ENCODE measurements around the gene CELSR1. TPM values are rescaled to one million over a fixed set of nuclear protein-coding genes. Genes with fewer than 3 reads are reported as not detected.

CELSR1 gene
- total RNA-seq, 2 experiments from 2014 or later: 0.10 to 0.17 TPM

DNA sequence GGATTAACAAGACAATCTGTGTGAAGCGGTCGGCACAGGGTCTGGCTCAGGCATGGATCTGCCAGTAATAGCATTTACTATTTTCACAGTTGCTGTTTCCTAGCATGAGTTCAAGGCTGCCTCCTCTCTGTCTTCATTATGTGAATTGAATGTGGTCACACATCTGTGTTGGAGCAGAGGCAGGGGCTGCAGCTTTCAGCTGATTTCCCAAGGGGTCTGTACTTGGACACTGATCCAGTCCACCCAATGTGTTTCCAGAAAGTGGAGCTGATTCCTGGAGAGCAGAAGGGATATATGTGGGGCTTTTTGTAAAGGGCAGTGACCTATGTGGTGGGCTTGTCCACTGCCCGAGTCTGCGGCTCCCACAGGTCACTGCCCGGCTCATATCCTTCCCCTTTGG, 3.5 kb upstream of the CELSR1 start:
- CTCF ChIA-PET: interaction anchor here (0.6 to 3.1 kb wide), 4 partner anchors 7 to 346 kb away, joined by 3 to 10 read pairs (median 4); no protein-coding TSS in a partner anchor
- POLR2A ChIA-PET: no interaction called here

DNA sequence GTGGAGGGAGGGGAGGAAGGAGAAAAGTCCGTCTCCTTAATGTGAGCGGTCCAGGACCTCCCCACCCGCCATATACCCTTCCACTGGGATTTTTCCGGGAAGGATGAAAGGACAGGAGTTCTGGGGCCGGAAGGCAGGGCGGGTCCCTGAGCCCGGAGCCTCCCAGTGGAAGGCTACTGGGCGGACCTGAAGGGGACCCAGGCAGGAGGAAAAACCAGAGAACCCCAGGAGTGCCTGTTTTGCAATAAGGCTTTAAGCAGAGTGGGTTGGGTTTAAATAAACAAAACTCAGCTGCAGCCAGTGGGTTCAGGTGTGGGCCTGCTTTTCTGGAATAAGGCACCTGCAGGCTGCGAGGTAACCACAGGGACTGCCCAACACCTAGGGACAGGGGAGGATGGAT, 1.7 kb upstream of the CELSR1 start:
- ChIA-PET POLR2A (no interaction called here), CTCF (interaction anchor here (3.1 kb wide), 1 partner anchor 172 kb away, joined by 10 read pairs; no protein-coding TSS in a partner anchor)

- CTCF ChIA-PET: interaction anchor here (3.1 kb wide), 1 partner anchor 171 kb away, joined by 10 read pairs; no protein-coding TSS in a partner anchor
Observed at GRCh38 chr22:46538814-46539160, 1.4 kb upstream of the CELSR1 start.

GRCh38 chr22:46537946-46538813, 760 bp upstream of the CELSR1 start:
- POLR2A ChIA-PET: no interaction called here

More at GRCh38 chr22:46538814-46539160, 1.4 kb upstream of the CELSR1 start:
- POLR2A ChIA-PET: no interaction called here

GRCh38 chr22:46536537-46537224, 739 bp downstream of the CELSR1 start:
- ChIA-PET CTCF (interaction anchor here (0.6 kb wide), 1 partner anchor 96 kb away, joined by 3 read pairs; no protein-coding TSS in a partner anchor), POLR2A (no interaction called here)

More at GRCh38 chr22:46537946-46538813, 760 bp upstream of the CELSR1 start:
- CTCF ChIA-PET: interaction anchor here (3.1 kb wide), 1 partner anchor 171 kb away, joined by 10 read pairs; no protein-coding TSS in a partner anchor

DNA sequence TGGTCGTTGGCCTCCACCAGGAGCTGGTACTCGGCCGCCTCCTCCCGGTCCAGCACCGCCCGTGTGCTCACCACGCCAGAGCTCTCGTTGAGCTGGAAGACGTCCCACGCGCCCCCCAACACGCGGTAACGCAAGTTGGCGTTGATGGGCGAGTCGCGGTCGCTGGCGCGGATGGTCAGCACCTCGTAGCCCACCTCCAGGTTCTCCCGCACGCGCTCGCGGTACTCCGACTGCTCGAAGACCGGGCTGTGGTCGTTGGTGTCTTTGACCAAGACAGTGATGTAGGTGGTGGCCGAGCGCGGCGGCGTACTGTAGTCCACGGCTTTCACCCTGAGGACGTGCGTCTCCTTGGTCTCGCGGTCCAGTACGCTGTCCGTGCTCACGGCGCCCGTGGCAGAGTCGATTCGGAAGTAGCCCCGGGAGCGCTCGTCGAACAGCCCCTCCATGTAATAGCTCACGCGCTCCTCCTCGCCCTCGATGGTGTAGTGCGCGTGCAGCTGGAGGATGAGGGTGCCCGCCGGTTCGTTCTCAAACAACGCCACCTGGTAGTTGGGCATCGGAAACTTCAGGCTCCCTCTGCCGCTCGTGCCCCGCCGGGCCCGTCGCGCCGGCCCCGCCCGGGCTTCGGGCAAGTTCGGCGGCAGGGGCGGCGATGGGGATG, 1.4 kb downstream of the CELSR1 start:
- POLR2A ChIA-PET: no interaction called here
- CTCF ChIA-PET: interaction anchor here (0.6 kb wide), 1 partner anchor 96 kb away, joined by 3 read pairs; no protein-coding TSS in a partner anchor

GRCh38 chr22:46534901-46535630, 2.4 kb downstream of the CELSR1 start:
- CTCF ChIA-PET: no interaction called here
- POLR2A ChIA-PET: no interaction called here

DNA sequence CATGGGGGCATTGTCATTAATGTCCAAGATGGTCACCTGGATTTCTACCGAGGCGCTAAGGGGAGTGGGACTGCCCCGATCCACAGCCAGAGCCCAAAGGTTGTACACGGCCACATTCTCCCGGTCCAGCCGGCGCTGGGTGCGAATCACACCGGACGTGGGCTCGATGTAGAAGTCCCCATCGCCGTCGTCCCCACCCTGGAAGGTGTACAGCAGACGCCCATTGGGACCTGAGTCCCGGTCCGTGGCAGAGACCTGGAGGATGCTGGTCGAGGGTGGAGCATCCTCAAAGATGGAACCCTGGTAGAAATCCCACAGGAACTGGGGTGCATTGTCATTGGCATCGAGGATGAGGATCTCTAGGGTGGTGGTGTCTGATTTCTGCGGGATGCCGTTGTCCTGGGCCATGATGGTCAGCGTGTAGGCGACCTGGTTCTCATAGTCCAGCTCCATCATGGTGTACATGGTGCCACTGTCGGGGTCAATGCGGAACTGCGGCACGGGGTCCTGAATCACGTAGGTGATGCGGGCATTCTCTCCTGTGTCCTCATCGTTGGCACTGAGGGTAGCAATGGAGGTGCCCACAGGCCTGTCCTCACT, 3.1 kb downstream of the CELSR1 start:
- ChIA-PET POLR2A (no interaction called here), CTCF (interaction anchor here (1.2 kb wide), 1 partner anchor 7 kb away, joined by 4 read pairs; no protein-coding TSS in a partner anchor)

- ChIA-PET CTCF (interaction anchor here (1.2 to 1.7 kb wide), 2 partner anchors 8 to 10 kb away, joined by 4 to 5 read pairs; no protein-coding TSS in a partner anchor), POLR2A (no interaction called here)
Observed at GRCh38 chr22:46533070-46533833, 4.2 kb downstream of the CELSR1 start.

DNA sequence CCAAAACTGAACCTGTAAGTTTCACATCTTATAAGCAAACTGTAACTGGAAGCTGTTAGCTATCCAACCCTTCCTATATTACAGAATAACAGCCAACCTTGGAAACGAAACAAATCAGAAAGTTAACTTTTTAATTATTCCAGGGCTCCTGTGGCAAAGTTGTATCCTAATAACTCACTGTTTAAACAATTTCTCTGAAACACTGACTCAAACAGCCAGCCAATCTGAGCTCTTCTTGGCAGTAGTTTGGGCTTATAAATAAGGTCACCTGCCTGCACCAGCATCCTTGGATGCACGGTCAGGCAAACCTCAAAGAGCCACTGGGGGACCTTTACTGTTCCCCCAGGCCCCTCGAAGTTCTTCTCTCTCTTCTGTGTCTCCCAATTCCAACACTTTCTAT, 5.0 kb downstream of the CELSR1 start:
- ChIA-PET CTCF (interaction anchor here (1.7 kb wide), 1 partner anchor 11 kb away, joined by 5 read pairs; no protein-coding TSS in a partner anchor), POLR2A (no interaction called here)

DNA sequence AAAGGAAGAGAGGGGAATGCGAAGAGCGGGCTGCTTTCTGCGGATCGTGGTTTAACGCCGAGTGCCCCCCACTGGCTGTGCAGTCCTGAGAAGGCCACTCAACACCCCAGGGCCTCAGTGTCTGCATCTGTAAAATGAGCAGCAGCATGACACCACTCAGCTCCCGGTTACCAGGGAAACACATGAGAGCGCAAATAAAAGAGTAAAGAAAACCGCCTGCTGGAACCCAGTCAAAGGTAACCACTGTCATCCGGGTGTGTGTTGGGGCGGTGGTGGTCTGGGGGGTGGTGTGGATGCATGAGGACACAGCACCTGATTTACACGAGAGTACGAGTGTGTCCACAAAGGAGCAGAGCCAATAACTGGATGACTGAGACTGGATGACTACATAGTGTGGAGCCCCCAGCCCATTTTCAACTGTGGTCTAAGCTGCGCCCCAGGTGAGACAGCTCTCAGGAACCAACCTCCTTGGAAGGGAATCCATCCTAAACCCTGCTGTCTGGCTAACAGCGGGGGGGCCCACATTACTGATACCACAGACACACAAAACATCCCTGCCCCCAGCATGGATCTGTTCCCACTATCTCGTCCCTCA, 5.7 kb downstream of the CELSR1 start:
- CTCF ChIA-PET: interaction anchor here (1.7 kb wide), 1 partner anchor 11 kb away, joined by 5 read pairs; no protein-coding TSS in a partner anchor
- POLR2A ChIA-PET: no interaction called here

DNA sequence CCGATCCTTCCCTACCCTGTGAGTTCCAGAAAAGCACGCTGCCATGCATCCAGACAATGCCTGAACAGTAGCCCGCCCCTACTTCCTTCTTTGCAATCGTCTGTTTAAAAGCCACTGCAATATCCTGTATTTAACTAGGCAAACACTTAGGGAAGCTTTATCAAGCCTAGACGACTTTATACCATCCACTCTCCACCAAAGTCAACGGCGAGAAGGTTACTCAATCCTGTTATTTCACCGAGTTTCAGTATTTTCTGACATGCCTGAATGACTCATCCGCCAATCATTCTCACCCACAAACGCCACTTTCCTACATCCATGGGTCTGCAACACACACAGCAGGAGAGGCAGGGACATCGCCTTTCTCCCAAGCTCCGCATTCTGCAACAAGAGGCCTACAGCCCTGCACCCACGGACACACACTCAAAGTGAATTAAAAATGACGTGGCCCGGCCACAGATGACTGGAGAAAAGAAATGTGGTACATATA, 9.3 kb downstream of the CELSR1 start:
- POLR2A ChIA-PET: no interaction called here
- CTCF ChIA-PET: interaction anchor here (0.7 kb wide), 1 partner anchor 328 kb away, joined by 3 read pairs; no protein-coding TSS in a partner anchor

- CTCF ChIA-PET: no interaction called here
- POLR2A ChIA-PET: no interaction called here
Observed at GRCh38 chr22:46526244-46526839, 11.1 kb downstream of the CELSR1 start.

DNA sequence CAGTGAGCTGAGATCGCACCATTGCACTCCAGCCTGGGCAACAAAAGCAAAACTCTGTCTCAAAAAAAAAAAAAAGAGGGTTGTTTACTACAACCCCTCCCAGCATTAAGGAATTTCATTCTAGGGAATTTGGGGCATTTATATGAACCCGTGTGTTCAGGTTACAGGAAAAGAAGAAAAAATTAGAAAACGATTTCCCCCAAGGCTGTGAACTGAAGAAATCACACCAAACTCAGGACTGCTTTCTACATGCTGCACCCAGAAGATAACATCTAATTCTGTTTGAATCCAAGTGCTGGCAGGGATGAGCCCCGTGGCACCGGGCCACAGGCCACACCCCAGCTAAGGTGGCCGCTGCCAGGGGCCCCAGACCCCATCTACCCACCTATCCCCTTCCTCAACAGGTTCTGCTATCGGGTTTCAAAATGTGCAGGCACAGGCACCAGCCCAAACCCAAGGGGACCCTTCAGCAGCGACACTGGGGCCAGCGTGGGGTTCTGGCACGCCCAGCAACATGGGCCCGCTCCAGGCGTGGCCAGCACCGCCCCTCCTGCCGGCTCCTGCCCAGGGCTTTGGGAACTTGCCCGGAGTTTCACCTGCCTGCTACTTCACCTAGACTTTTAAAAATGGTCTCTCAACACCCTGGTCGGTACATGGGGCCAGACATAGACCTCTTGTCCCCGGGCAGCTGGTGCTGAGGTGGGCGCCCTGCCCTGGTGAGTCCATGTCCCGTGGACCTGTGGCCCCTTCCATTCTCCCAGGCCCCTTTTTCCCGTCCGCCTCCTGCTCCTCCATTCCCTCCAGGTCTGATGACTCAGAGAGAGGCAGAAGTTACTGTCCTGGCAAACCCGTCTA, 11.8 kb downstream of the CELSR1 start:
- POLR2A ChIA-PET: no interaction called here
- CTCF ChIA-PET: no interaction called here

DNA sequence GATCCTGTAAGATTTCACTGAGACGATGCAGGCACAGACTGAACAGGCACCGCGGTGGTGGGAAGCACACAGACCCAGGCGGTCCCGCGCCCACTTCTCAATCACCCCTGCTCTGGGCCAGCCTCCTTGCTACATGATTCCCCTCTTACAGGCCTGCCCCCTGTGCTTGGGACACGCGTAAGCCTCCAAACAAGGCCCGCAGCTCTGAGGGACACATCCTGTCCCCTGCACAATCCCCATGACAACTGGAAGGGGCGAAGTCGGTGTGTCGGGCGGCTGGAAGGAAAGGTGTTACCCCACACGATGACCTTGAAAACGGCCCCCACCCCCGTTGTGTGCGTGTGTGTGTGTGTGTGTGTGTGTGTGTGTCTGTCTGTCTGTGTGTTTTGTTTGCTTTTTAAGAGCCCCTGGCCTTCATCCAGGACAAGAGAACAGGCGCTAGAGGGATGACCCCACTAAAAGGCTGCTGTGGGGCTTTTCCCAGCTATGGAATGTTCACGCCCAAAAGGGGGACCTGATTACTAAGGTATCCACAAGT, 13.1 kb downstream of the CELSR1 start:
- CTCF ChIA-PET: no interaction called here

DNA sequence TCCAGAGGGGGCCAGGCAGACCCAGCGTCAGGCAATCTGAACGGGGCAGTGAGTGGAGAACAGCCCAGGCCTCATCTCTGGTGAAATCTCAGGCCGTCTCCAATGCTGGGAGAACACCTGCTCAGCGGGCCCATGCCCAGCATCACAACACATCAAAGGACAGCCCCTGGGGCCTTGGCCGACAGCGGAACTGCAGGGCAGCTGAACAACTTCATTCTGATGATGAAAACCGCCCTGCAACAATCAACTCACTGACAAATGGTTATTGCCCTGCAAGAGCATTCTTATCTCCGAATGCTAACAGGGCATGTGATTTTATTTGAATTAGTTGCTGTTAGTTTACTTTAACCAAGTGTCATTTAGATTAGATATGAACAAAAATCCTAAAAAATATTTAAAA, 14.6 kb downstream of the CELSR1 start:
- POLR2A ChIA-PET: no interaction called here
- CTCF ChIA-PET: no interaction called here

More for the DNA sequence above, 13.1 kb downstream of the CELSR1 start:
- POLR2A ChIA-PET: no interaction called here
